ENCODE results near the gene SLC22A16.

DNA sequence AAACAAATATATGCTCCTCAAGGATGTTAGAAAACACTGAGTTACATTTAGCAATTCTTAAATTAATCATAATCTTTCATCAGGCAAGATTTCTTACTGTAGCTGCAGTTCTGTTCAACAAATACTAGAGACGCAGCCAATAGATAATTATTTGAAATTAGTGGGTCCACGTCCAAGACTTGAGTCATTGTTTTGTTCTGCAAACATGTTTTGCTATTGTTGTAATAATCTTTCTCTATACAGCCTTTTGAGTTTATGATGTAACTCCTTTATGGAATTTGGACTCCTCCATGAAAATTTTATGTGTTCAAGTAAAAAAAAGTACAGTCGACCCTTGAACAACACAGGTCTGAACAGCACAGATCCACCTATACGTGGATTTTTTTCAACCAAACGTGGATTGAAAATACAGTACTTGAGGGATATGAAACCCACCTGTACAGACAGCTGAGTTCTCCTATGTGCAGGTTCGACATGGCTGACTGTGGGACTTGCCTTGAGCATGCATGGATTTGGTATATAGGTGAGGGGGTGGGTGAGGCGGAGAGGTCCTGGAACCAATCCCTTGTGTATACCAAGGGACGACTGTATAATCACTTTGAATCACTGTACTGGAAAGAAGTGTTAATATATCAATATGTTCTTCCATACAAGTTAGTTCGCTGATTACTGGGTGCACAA, 41.3 kb upstream of the SLC22A16 start:
- TF ChIP-seq POLR2AphosphoS5 (IDR thresholded peaks at IDR 0.05; ENCODE audit: low read depth, low read length): no peak
- TF ChIP-seq POLR2A (IDR thresholded peaks at IDR 0.05; ENCODE audit: low read depth, low read length): no peak

Data from GM12891 (cell line).